Loucy (cell line): ENCODE data around the gene IL17RD.

Experiments used
- H2AFZ ChIP-seq: fragments of 200-600 bp; sonication (generic); 2 replicates; pipeline ENCODE4 v1.6.0; 2016; ENCODE audit warnings: antibody characterized with exemption, mild to moderate bottlenecking, low read length, moderate library complexity
- H3F3A ChIP-seq: fragments of 200-600 bp; 2 replicates; pipeline ENCODE4 v1.6.0; 2016; ENCODE audit warnings: antibody characterized with exemption, low read depth, mild to moderate bottlenecking
- H3K27me3 ChIP-seq: fragments of 200-600 bp; sonication (generic); 2 replicates; pipeline ENCODE4 v1.6.1; 2014; ENCODE audit warnings: low read length, mild to moderate bottlenecking; ENCODE audit not compliant: insufficient read depth, poor library complexity, severe bottlenecking
- H3K36me3 ChIP-seq: fragments of 200-600 bp; sonication (generic); 2 replicates; pipeline ENCODE4 v1.6.1; 2016; ENCODE audit warnings: low read length; ENCODE audit not compliant: insufficient read depth
- H3K4me1 ChIP-seq: fragments of 200-600 bp; sonication (generic); 2 replicates; pipeline ENCODE4 v1.5.1; 2014; ENCODE audit warnings: low read length, mild to moderate bottlenecking; ENCODE audit not compliant: insufficient read depth, poor library complexity, severe bottlenecking
- H3K4me2 ChIP-seq: fragments of 200-600 bp; sonication (generic); 2 replicates; pipeline ENCODE4 v1.6.0; 2014; ENCODE audit warnings: antibody characterized with exemption, low read length, low read depth, mild to moderate bottlenecking; ENCODE audit not compliant: poor library complexity, severe bottlenecking
- H3K4me3 ChIP-seq: fragments of 200-600 bp; sonication (generic); 2 replicates; pipeline ENCODE4 v1.5.1; 2014; ENCODE audit warnings: low read length, mild to moderate bottlenecking, mixed read lengths; ENCODE audit not compliant: poor library complexity, severe bottlenecking
- H3K79me2 ChIP-seq: fragments of 200-600 bp; sonication (generic); 2 replicates; pipeline ENCODE4 v1.6.1; 2014; ENCODE audit warnings: low read length; ENCODE audit not compliant: insufficient read depth
- H3K9ac ChIP-seq: fragments of 200-600 bp; sonication (generic); 2 replicates; pipeline ENCODE4 v1.6.0; 2014; ENCODE audit warnings: mild to moderate bottlenecking, low read depth, low read length, moderate library complexity; ENCODE audit not compliant: poor library complexity, severe bottlenecking
- H3K9me2 ChIP-seq: fragments of 200-600 bp; sonication (generic); replicated peaks from 2 replicates; pipeline ENCODE4 v1.6.1; 2016; ENCODE audit warnings: low read depth, low read length, mixed read lengths
- H3K9me3 ChIP-seq: fragments of 200-600 bp; sonication (generic); 2 replicates; pipeline ENCODE4 v1.6.1; 2014; ENCODE audit warnings: mild to moderate bottlenecking, antibody characterized with exemption, low read length, low read depth; ENCODE audit not compliant: insufficient read depth
- H4K20me1 ChIP-seq: fragments of 200-600 bp; sonication (generic); 2 replicates; pipeline ENCODE4 v1.6.0; 2014; ENCODE audit warnings: antibody characterized with exemption, low read length, mild to moderate bottlenecking; ENCODE audit not compliant: insufficient read depth, poor library complexity, severe bottlenecking
- EZH2phosphoT487 ChIP-seq: fragments of 200-600 bp; IDR thresholded peaks from 2 replicates; pipeline ENCODE4 v1.6.1; 2018; ENCODE audit warnings: antibody characterized with exemption, mild to moderate bottlenecking, moderate library complexity, borderline replicate concordance
- TF ChIP-seq, protein P1 (sequence below): fragments of 200-600 bp; sonication (generic); conservative IDR thresholded peaks from 2 replicates; pipeline ENCODE4 v1.5.1; 2014; ENCODE audit warnings: mild to moderate bottlenecking, antibody characterized with exemption, low read length

The IL17RD gene

DNA sequence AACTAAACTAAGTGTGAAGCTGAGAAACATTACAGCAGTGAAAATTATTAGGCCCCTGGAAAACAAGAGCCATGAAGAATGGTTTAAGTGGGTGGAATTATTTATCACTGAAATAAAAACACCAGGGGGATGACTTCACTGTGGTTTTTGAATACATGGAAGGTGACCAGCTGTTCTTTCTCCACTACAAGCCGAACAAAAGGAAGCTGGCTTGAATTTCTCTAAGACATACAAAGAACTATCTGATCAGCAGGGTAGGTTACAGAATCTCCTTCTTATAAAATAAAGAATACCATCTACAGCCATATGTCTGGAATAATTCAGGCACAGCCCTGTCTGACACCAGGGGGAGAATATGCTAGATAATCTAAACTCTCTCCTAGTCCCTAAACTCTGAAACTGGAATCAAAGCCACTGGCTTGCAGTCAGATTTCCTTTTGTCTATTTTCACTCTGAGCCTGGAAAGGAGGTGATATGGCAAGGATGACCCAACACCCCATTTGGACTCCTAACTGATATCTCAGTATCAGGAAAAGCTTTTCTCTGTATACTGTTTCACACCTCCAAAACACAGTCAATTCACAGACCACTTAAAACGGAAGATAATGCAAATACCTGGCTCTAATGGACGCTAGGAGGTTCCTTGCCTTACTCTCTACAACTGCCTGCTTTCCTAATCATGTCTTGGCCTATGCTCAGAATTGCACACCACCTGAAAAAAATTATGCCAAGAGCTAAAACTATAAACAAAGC lies 73.5 kb downstream of the IL17RD start:
- no peaks in the 10 kb centered on the region for H3K36me3 ChIP-seq
- no peak overlapping the region for H2AFZ ChIP-seq
- TF ChIP-seq EZH2phosphoT487, result no peak
- TF ChIP-seq, protein P1, sequence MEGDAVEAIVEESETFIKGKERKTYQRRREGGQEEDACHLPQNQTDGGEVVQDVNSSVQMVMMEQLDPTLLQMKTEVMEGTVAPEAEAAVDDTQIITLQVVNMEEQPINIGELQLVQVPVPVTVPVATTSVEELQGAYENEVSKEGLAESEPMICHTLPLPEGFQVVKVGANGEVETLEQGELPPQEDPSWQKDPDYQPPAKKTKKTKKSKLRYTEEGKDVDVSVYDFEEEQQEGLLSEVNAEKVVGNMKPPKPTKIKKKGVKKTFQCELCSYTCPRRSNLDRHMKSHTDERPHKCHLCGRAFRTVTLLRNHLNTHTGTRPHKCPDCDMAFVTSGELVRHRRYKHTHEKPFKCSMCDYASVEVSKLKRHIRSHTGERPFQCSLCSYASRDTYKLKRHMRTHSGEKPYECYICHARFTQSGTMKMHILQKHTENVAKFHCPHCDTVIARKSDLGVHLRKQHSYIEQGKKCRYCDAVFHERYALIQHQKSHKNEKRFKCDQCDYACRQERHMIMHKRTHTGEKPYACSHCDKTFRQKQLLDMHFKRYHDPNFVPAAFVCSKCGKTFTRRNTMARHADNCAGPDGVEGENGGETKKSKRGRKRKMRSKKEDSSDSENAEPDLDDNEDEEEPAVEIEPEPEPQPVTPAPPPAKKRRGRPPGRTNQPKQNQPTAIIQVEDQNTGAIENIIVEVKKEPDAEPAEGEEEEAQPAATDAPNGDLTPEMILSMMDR, result no peak

DNA sequence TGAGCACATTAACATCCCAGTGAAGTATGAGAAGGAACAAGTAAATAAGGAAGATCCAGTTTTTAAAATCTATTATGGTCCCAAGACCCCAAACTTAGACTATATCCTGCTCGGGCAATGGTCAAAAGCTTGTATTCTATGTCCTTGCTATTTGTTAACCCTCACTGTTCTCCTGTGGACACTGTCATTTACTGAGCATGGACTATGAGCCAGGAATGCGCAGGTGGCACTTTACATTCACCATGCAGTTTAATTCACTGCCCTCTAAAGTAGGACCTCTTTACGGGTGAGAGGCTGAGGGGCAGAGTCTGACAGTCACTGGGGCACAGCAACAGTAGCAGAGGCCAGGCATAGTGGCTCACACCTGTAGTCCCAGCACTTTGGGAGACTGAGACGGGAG lies 76.1 kb downstream of the IL17RD start:
- H4K20me1 ChIP-seq, result no peaks in the 10 kb centered on the region
- H2AFZ ChIP-seq, result no peak overlapping the region
- no peaks in the 10 kb centered on the region for H3K36me3 ChIP-seq
- no peak overlapping the region for H3K9ac ChIP-seq
- TF ChIP-seq, protein P1, result no peak
- TF ChIP-seq EZH2phosphoT487, result no peak
- H3K4me1 ChIP-seq, result no peaks in the 10 kb centered on the region
- no peak overlapping the region for H3K4me2 ChIP-seq
- H3K27me3 ChIP-seq, result no peaks in the 10 kb centered on the region
- H3K4me3 ChIP-seq, result no peak overlapping the region
- H3K9me3 ChIP-seq, result no peaks in the 10 kb centered on the region
- no peaks in the 10 kb centered on the region for H3F3A ChIP-seq
- no peaks in the 10 kb centered on the region for H3K79me2 ChIP-seq
- H3K9me2 ChIP-seq, result no peaks in the 10 kb centered on the region

More for the DNA sequence above, 73.5 kb downstream of the IL17RD start:
- H3K9ac ChIP-seq, result no peak overlapping the region
- no peaks in the 10 kb centered on the region for H3F3A ChIP-seq
- H3K27me3 ChIP-seq, result no peaks in the 10 kb centered on the region
- H3K79me2 ChIP-seq, result no peaks in the 10 kb centered on the region
- H4K20me1 ChIP-seq, result no peaks in the 10 kb centered on the region
- H3K9me2 ChIP-seq, result no peaks in the 10 kb centered on the region
- H3K4me2 ChIP-seq, result no peak overlapping the region
- no peaks in the 10 kb centered on the region for H3K9me3 ChIP-seq
- H3K4me1 ChIP-seq, result no peaks in the 10 kb centered on the region
- no peak overlapping the region for H3K4me3 ChIP-seq

DNA sequence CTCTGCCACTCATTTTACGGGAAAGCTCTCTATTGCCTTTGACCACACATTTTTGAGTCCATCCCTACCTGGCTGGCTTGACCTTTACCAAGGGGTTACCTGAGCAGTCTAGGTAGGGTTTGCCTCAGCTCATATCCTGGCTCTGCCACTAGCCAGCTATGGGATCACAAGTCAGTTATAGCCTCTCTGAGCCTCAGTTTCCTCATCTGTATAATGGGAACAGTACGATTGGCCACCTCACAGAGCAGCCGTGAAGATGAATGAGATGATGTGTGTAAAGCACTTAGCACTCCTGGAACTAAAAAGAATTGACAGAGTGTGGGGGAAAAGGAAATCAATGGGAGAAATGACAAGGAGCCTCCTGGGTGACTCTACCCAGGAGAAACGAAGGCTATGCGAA lies 76.7 kb downstream of the IL17RD start:
- Histone ChIP-seq H3K9me2 (no peaks in the 10 kb centered on the region), H3F3A (no peaks in the 10 kb centered on the region), H3K4me3 (no peak overlapping the region), H4K20me1 (no peaks in the 10 kb centered on the region), H2AFZ (no peak overlapping the region), H3K4me1 (no peaks in the 10 kb centered on the region), H3K27me3 (no peaks in the 10 kb centered on the region), H3K79me2 (no peaks in the 10 kb centered on the region), H3K36me3 (no peaks in the 10 kb centered on the region), H3K9me3 (no peaks in the 10 kb centered on the region), H3K4me2 (no peak overlapping the region), H3K9ac (no peak overlapping the region)
- TF ChIP-seq, protein P1, result no peak
- no peak for TF ChIP-seq EZH2phosphoT487
